ENCODE data around the gene SIL1. TPM values are rescaled to one million over a fixed set of nuclear protein-coding genes. Genes with fewer than 3 reads are reported as not detected.

The SIL1 gene
- total and polyA plus RNA-seq, 9 of the 15 experiments (the other 6 are each of a cell fraction or from before 2014, with no cell fraction given): 1.3 to 30.5 (median 18.1) TPM

DNA sequence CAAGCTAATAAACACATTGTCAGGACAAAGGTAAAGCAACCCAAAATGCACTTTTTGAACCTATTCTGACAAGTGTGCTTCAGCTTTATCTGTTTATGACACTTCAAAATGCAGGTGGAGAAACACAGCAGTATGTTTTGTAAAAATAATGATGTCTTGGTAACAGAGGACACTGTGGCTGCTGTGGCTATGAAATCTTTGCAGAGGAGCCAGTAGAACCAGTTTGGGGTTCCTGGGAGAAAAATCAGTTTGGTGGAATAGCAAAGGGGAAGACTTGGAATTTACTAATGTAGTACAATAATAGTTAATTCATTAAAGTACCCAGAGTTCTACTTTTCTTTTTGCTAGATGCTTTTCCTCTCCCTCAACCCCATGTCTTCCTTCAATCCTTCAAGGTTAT lies 40.6 kb downstream of the SIL1 start:
- no peak overlapping the region for H3K27ac ChIP-seq (ENCODE audit: extremely low read depth, low read depth, low read length)
- ChIA-PET POLR2A (interaction anchor here (0.6 to 1.8 kb wide), 3 partner anchors 8 to 184 kb away, joined by 3 to 5 read pairs (median 3); partner anchors contain the start of gene PAIP2), CTCF (ENCODE audit: low intra/inter-chr PET ratio) (no interaction called here)
- FAIRE-seq: no peak
- in situ Hi-C loops (cut with MboI) (no loop called here), intact Hi-C loops (cut with micrococcal nuclease) (no loop called here)
- H3K79me2 ChIP-seq (ENCODE audit: control insufficient read depth, insufficient read depth, low read length): no peaks in the 10 kb centered on the region
- no peaks in the 10 kb centered on the region for H3K9me1 ChIP-seq (ENCODE audit: control insufficient read depth, insufficient read depth, low read length)
- H3K9ac ChIP-seq (ENCODE audit: insufficient read depth in 1 of 2, low read depth in 2 of 2, low read length in 2 of 2): no peak overlapping the region
- H3K9me3 ChIP-seq (replicated peaks; ENCODE audit: control insufficient read depth, insufficient read depth, low read depth, low read length): no peaks in the 10 kb centered on the region
- no peaks in the 10 kb centered on the region for H3K27me3 ChIP-seq (ENCODE audit: control insufficient read depth in 2 of 2, insufficient read depth in 2 of 2, low read length in 2 of 2)
- DNase-seq (ENCODE audit: extremely low read depth in 1 of 4, low spot score in 3 of 4): no peak
- no peaks in the 10 kb centered on the region for H3K36me3 ChIP-seq (ENCODE audit: control insufficient read depth, insufficient read depth, low read length)
- H2AFZ ChIP-seq (ENCODE audit: low read depth, low read length): no peak overlapping the region
- H3K4me3 ChIP-seq: no peak overlapping the region
- no peak for ATAC-seq
- TF ChIP-seq MYNN (IDR thresholded peaks at IDR 0.05) (no peak), MYNN (CRISPR knock-in tag; IDR thresholded peaks at IDR 0.05) (no peak), ZNF253 (CRISPR knock-in tag; conservative IDR thresholded peaks at IDR 0.05) (no peak), XRCC5 (IDR thresholded peaks at IDR 0.05; ENCODE audit: low read depth, low read length) (no peak), ZZZ3 (IDR thresholded peaks at IDR 0.05) (no peak), ZNF24 (IDR thresholded peaks at IDR 0.05) (no peak)
- TF ChIP-seq, protein P1, sequence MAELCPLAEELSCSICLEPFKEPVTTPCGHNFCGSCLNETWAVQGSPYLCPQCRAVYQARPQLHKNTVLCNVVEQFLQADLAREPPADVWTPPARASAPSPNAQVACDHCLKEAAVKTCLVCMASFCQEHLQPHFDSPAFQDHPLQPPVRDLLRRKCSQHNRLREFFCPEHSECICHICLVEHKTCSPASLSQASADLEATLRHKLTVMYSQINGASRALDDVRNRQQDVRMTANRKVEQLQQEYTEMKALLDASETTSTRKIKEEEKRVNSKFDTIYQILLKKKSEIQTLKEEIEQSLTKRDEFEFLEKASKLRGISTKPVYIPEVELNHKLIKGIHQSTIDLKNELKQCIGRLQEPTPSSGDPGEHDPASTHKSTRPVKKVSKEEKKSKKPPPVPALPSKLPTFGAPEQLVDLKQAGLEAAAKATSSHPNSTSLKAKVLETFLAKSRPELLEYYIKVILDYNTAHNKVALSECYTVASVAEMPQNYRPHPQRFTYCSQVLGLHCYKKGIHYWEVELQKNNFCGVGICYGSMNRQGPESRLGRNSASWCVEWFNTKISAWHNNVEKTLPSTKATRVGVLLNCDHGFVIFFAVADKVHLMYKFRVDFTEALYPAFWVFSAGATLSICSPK (IDR thresholded peaks at IDR 0.05; ENCODE audit: borderline replicate concordance): no peak
- TF ChIP-seq, protein P2, sequence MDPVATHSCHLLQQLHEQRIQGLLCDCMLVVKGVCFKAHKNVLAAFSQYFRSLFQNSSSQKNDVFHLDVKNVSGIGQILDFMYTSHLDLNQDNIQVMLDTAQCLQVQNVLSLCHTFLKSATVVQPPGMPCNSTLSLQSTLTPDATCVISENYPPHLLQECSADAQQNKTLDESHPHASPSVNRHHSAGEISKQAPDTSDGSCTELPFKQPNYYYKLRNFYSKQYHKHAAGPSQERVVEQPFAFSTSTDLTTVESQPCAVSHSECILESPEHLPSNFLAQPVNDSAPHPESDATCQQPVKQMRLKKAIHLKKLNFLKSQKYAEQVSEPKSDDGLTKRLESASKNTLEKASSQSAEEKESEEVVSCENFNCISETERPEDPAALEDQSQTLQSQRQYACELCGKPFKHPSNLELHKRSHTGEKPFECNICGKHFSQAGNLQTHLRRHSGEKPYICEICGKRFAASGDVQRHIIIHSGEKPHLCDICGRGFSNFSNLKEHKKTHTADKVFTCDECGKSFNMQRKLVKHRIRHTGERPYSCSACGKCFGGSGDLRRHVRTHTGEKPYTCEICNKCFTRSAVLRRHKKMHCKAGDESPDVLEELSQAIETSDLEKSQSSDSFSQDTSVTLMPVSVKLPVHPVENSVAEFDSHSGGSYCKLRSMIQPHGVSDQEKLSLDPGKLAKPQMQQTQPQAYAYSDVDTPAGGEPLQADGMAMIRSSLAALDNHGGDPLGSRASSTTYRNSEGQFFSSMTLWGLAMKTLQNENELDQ (CRISPR knock-in tag; IDR thresholded peaks at IDR 0.05; ENCODE audit: borderline replicate concordance): no peak
- no TSS peak for BruUV-seq (replicated peaks)
- H3K4me1 ChIP-seq (replicated peaks in 1 of 2; ENCODE audit: control insufficient read depth in 2 of 2, insufficient read depth in 2 of 2, low read length in 2 of 2): 0 out of 5 replicates have a peak, but pooled peaks cover 0 to 5% of the 10 kb centered on the region in 2 experiments
- H3K4me2 ChIP-seq (ENCODE audit: insufficient read depth, low read length): no peak overlapping the region
- H4K20me1 ChIP-seq (replicated peaks; ENCODE audit: control insufficient read depth, insufficient read depth, low read length): peaks cover 9% of the 10 kb centered on the region; the same call in 1 of the 2 replicates
